Sigmoid colon (tissue), 4 donors: Measurements from ENCODE around the gene NR2C2.

Experiments
- CTCF ChIP-seq, 4 experiments: fragments of 450-650 bp in 3 of 4; fragments of 200-600 bp in 1 of 4; IDR thresholded peaks; one replicate each; pipeline ENCODE4 v1.5.1; 2016 to 2019; ENCODE audit warnings: antibody characterized with exemption in 4 of 4, mild to moderate bottlenecking in 3 of 4, moderate library complexity in 2 of 4
- EP300 ChIP-seq, 4 donors: sonication (generic); formaldehyde crosslinking; IDR thresholded peaks; one replicate each; pipeline ENCODE4 v1.6.1; 2017; ENCODE audit warnings: antibody characterized with exemption in 4 of 4
- POLR2A ChIP-seq, 2 donors: fragments of 450-650 bp; IDR thresholded peaks; one replicate each; pipeline ENCODE4 v1.6.1; 2016; ENCODE audit warnings: antibody characterized with exemption in 2 of 2, mild to moderate bottlenecking in 2 of 2, moderate library complexity in 2 of 2
- POLR2AphosphoS5 ChIP-seq, 4 donors: sonication (generic); formaldehyde crosslinking; IDR thresholded peaks; one replicate each; pipeline ENCODE4 v1.6.1; 2017; ENCODE audit warnings: antibody characterized with exemption in 4 of 4

GRCh38 chr3:15011174-15011573 lies 63.8 kb downstream of the NR2C2 start:
- TF ChIP-seq CTCF (IDR thresholded peaks at IDR 0.05) (no peak), POLR2A (IDR thresholded peaks at IDR 0.05) (no peak), POLR2AphosphoS5 (IDR thresholded peaks at IDR 0.05) (no peak), EP300 (IDR thresholded peaks at IDR 0.05) (no peak)
